ENCODE data around the gene CD300C.
A peak's percentile ranks its signal among the peaks of the same experiment; 100 is the strongest.
"Not testable (repeated sequence)": the region's sequence is repeated elsewhere in the genome, so short reads cannot be mapped to it uniquely, and the experiment has no call there.

CD300C gene

DNA sequence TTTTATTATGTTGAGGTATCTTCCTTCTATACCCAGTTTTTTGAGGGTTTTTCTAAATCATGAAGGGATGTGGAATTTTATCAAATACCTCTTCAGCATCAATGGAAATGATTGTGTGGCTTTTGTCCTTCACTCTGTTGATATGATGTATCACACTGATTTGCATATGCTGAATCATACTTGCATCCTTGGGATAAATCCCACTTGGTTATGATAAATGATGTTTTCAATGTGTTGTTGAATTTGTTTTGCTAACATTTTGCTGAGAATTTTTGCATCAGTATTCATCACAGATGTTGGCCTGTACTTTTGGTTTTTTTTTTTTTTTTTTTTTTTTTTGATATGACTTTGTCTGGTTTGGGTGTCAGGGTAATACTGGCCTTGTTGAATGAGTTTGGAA, 37.8 kb downstream of the CD300C start:
- DNase-seq, result no peak

DNA sequence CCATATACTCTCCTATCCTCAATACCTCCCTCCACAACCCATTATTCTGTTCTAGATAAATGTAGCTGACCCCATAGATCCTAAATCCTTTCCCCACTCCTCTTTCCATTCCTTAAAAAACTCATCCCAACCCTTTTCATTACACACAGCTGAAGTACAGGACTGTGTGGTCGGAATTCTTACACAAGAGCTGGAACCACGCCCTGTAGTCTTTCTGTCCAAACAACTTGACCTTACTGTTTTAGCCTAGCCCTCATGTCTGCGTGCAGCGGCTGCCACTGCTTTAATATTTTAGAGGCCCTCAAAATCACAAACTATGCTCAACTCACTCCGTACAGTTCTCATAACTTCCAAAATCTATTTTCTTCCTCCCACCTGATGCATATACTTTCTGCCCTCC, 42.0 kb downstream of the CD300C start:
- not testable (repeated sequence) for DNase-seq

DNA sequence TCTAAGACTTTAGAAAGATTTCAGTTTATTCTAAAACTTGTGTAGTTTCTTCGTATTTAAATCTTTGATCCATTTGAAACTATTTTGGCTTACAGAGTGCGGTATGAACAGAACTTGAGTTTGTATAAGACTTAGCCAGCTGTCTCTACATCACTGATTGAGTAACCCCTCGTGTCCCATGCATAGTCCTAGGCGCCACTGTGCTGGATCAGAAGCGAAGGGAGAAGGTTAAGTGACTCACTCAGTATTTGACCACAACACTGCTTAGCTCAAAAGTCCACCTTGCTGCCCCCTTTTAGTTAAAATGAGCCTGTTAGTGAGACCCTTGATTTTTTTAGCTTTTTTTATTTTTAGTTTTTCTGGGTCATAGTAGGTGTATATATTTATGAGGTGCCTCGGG, 43.1 kb downstream of the CD300C start:
- no peak for DNase-seq

DNA sequence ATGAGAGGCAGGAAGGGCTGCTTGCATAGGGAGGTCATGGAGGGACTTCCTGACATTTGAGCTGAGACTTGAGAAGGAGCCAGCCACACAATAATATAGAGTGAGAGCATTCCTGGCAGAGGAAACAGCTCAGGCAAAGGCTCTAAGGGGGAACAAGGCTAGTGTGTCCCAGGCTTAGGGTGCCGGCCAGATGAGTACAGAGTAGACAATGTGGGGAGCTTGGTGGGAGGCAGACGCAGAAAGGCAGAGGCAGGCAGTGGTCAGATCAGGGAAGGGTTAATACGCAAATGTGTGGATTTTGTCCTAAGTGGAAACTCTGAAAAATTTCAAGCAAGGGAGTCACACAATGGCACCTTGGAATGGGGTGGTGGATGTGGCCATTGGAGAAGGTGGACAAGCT, 45.9 kb downstream of the CD300C start:
- DNase-seq, result no peak

DNA sequence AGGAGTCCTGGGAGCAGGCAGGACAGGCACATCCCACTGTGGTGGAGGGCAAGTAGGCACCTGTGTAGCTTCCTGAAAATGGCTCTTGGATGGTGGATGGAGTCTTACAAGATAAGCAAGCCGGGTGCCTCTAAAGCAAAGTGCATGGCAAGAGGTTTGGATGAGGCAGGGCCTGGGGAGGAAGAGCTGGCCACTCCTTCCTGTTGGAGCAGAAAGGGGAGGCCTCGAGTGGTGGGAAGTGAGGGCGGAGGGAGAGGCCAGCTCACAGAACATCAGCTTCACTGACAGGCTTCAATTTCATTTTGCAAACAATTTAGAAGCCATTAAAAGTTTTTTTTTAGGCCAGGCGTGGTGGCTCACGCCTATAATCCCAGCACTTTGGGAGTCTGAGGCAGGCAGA, 48.4 kb downstream of the CD300C start:
- no peak for DNase-seq

DNA sequence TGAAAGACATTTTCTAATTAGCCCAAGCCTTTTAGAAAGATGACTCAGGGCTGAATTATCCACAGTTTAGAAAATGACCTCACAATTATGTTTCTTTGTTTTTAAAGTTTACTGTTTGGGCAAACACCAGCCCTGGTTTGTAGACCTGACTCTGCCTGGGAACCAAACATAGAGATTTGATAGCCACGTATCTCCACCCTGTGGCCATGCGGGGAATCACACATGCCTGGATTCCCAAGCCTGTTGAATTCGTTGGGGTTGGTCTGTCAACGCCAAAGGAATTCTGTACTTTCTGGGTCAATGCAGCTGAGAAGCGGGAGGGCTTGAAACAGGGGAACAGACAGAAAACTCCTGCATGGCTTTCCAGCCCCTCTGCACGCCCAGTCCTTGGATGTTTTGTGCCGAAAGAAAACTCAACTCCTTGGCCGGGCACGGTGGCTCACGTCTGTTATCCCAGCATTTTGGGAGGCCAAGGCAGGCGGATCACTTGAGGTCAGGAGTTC, 52.5 kb downstream of the CD300C start:
- DNase-seq, result peak; percentile 12

DNA sequence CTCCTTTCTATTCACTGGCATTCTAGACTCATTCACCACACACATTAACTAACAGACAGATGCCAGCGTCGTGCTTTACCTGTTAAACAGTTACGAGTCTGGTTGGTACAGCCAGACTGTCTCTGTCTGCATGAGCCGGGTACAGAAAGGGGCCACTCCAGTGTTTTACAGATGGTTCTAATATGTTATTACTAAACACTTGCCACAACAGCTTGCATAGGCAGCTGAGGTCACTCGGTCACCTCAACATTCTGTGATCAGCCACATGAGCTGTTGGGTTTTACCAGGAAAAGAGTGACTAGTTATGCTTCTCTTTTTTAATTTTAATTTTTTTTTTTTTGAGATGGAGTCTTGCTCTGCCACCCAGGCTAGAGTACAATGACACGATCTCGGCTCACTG, 54.3 kb downstream of the CD300C start:
- no peak for DNase-seq

Data from NCI-H2081 treated with DMSO at 0.1 percent for 48 hours (cell line).